HEK293 (cell line): ENCODE measurements around the gene ZNF559.
"Not testable (repeated sequence)": the region's sequence is repeated elsewhere in the genome, so short reads cannot be mapped to it uniquely, and the experiment has no call there.

Source experiments
- CTCF ChIA-PET: fragments of 350-600 bp; formaldehyde crosslinking; extraction: SDS; loops from one replicate; lab custom pipeline; 2021; ENCODE audit warnings: antibody characterized with exemption; lab: Yijun Ruan, JAX
- POLR2A ChIA-PET: fragments of 300-600 bp; formaldehyde crosslinking; extraction: SDS; loops from one replicate; lab custom pipeline; 2020; ENCODE audit warnings: antibody characterized with exemption, inconsistent platforms; lab: Yijun Ruan, JAX
- H3K27ac ChIP-seq: fragments of 200-500 bp; sonication (Bioruptor generic); 2 replicates; pipeline ENCODE4 v1.5.1; 2014; ENCODE audit warnings: low read depth, low read length, control low read depth, inconsistent platforms; ENCODE audit errors: extremely low read depth
- H3K36me3 ChIP-seq, 2 experiments: fragments of 200-500 bp in 1 of 2; sonication (Bioruptor generic) in 1 of 2; 1 replicate in 1 of 2; 2 replicates in 1 of 2; pipeline ENCODE4 v1.5.1; 2014 to 2017; ENCODE audit warnings: inconsistent platforms in 2 of 2, low read length in 2 of 2; ENCODE audit not compliant: control insufficient read depth in 2 of 2, insufficient read depth in 1 of 2
- H3K4me1 ChIP-seq: fragments of 200-500 bp; sonication (Bioruptor generic); 2 replicates; pipeline ENCODE4 v1.5.1; 2014; ENCODE audit warnings: mild to moderate bottlenecking, low read length, inconsistent platforms; ENCODE audit not compliant: control insufficient read depth, insufficient read depth
- H3K4me3 ChIP-seq: 2 replicates; pipeline ENCODE4 v1.5.1; 2011; ENCODE audit warnings: low read depth, mild to moderate bottlenecking, control low read depth, low read length, moderate library complexity
- H3K9me3 ChIP-seq: fragments of 200-500 bp; sonication (Bioruptor generic); 2 replicates; pipeline ENCODE4 v1.5.1; 2014; ENCODE audit warnings: low read depth, low read length, inconsistent platforms; ENCODE audit not compliant: control insufficient read depth, insufficient read depth
- IKZF3 ChIP-seq: fragments of 450-650 bp; IDR thresholded peaks from 2 replicates; pipeline ENCODE4 v1.5.0; 2018; ENCODE audit warnings: missing biosample characterization, mild to moderate bottlenecking, missing genetic modification characterization, moderate library complexity
- KLF7 ChIP-seq: fragments of 450-650 bp; formaldehyde crosslinking; IDR thresholded peaks from 2 replicates; pipeline ENCODE4 v1.5.1; 2016; ENCODE audit warnings: missing biosample characterization, missing genetic modification characterization, borderline replicate concordance
- SCRT1 ChIP-seq: fragments of 450-650 bp; formaldehyde crosslinking; IDR thresholded peaks from 2 replicates; pipeline ENCODE4 v1.5.1; 2016; ENCODE audit warnings: missing biosample characterization, missing genetic modification characterization, borderline replicate concordance
- SETDB1 ChIP-seq: IDR thresholded peaks from one replicate; pipeline ENCODE4 v1.6.1; 2017; ENCODE audit warnings: mild to moderate bottlenecking, low read length, moderate library complexity, mixed read lengths; ENCODE audit not compliant: insufficient read length
- SP7 ChIP-seq: fragments of 450-650 bp; formaldehyde crosslinking; IDR thresholded peaks from 2 replicates; pipeline ENCODE4 v1.5.1; 2016; ENCODE audit warnings: missing biosample characterization, missing genetic modification characterization
- ZNF121 ChIP-seq: fragments of 450-650 bp; formaldehyde crosslinking; IDR thresholded peaks from 2 replicates; pipeline ENCODE4 v1.5.1; 2016; ENCODE audit warnings: missing biosample characterization, missing genetic modification characterization
- ZNF426 ChIP-seq: fragments of 450-650 bp; formaldehyde crosslinking; IDR thresholded peaks from 2 replicates; pipeline ENCODE4 v1.5.1; 2017; ENCODE audit warnings: missing biosample characterization, missing genetic modification characterization, mild to moderate bottlenecking, inconsistent platforms, moderate library complexity
- ZNF549 ChIP-seq: fragments of 450-650 bp; IDR thresholded peaks from 2 replicates; pipeline ENCODE4 v1.5.1; 2018; ENCODE audit warnings: missing biosample characterization, missing genetic modification characterization, mild to moderate bottlenecking, inconsistent platforms, moderate library complexity
- ZNF561 ChIP-seq: fragments of 450-650 bp; IDR thresholded peaks from 2 replicates; pipeline ENCODE4 v1.5.1; 2018; ENCODE audit warnings: missing biosample characterization, missing genetic modification characterization, borderline replicate concordance
- ZNF747 ChIP-seq: fragments of 450-650 bp; formaldehyde crosslinking; IDR thresholded peaks from 2 replicates; pipeline ENCODE4 v1.5.1; 2016; ENCODE audit warnings: missing biosample characterization, missing genetic modification characterization
- ZNF785 ChIP-seq: fragments of 450-650 bp; formaldehyde crosslinking; IDR thresholded peaks from 2 replicates; pipeline ENCODE4 v1.5.1; 2016; ENCODE audit warnings: missing biosample characterization, missing genetic modification characterization
- ZNF791 ChIP-seq: fragments of 450-650 bp; formaldehyde crosslinking; IDR thresholded peaks from 2 replicates; pipeline ENCODE4 v1.5.1; 2016; ENCODE audit warnings: missing biosample characterization, missing genetic modification characterization

Gene ZNF559

DNA sequence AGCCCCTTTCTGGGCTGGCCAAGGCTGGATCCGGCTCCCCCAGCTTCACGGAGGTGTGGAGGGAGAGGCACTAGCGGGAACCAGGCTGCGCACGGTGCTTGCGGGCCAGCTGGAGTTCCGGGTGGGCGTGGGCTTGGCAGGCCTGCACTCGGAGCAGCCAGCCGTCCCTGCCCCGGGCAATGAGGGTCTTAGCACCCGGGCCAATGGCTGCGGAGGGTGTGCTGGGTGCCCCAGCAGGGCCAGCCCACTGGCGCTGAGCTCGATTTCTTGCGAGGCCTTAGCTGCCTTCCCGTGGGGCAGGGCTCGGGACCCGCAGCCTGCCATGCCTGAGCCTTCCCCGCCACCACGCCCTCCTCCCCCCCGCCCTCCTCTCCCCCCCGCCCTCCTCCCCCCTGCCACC, 2.6 kb upstream of the ZNF559 start:
- Histone ChIP-seq H3K27ac (no peak overlapping the region), H3K4me1 (no peaks in the 10 kb centered on the region), H3K36me3 (peaks cover 8 to 10% of the 10 kb centered on the region in 2 experiments; a peak in 2 of 3 replicates), H3K4me3 (no peak overlapping the region), H3K9me3 (peaks cover 3% of the 10 kb centered on the region; the same call in 1 of the 2 replicates)
- ChIA-PET POLR2A (no interaction called here), CTCF (no interaction called here)
- no peak for TF ChIP-seq ZNF561
- TF ChIP-seq ZNF549 (tag by site-specific recombination) = no peak
- TF ChIP-seq IKZF3 (tag by site-specific recombination) = no peak
- TF ChIP-seq SP7 (tag by site-specific recombination) = no peak

GRCh38 chr19:9321756-9322155, 2.2 kb upstream of the ZNF559 start:
- POLR2A ChIA-PET, CTCF ChIA-PET, H3K4me3 ChIP-seq: not testable (repeated sequence)

GRCh38 chr19:9322201-9322600, 1.8 kb upstream of the ZNF559 start:
- peaks cover 9 to 16% of the 10 kb centered on the region in 2 experiments; a peak in 2 of 3 replicates for H3K36me3 ChIP-seq
- H3K4me3 ChIP-seq, H3K9me3 ChIP-seq, H3K4me1 ChIP-seq, CTCF ChIA-PET, POLR2A ChIA-PET, H3K27ac ChIP-seq: not testable (repeated sequence)

More at GRCh38 chr19:9321756-9322155, 2.2 kb upstream of the ZNF559 start:
- not testable (repeated sequence) for H3K4me1 ChIP-seq, H3K27ac ChIP-seq, H3K9me3 ChIP-seq
- peaks cover 9 to 11% of the 10 kb centered on the region in 2 experiments; a peak in 2 of 3 replicates for H3K36me3 ChIP-seq

GRCh38 chr19:9323557-9323918, 441 bp upstream of the ZNF559 start:
- peak overlapping the region; percentile 81 for H3K4me3 ChIP-seq
- TF ChIP-seq ZNF121 (tag by site-specific recombination) (no peak), SETDB1 (peak; percentile 78)
- TF ChIP-seq, all 188 proteins: peak for 1
- POLR2A ChIA-PET = interaction anchor here (0.8 to 1.1 kb wide), 3 partner anchors 16 to 446 kb away, joined by 3 to 4 read pairs (median 4); partner anchors contain the start of gene ZNF266
- Histone ChIP-seq H3K4me1 (no peaks in the 10 kb centered on the region), H3K9me3 (peaks cover 3% of the 10 kb centered on the region; the same call in 1 of the 2 replicates), H3K36me3 (peaks cover 16 to 26% of the 10 kb centered on the region in 2 experiments), H3K27ac (peak overlapping the region; percentile 41; the same call in 1 of the 2 replicates)
- CTCF ChIA-PET = interaction anchor here (0.9 to 1.3 kb wide), 4 partner anchors 11 to 263 kb away, joined by 3 to 5 read pairs (median 4); partner anchors contain the start of gene ZNF699

DNA sequence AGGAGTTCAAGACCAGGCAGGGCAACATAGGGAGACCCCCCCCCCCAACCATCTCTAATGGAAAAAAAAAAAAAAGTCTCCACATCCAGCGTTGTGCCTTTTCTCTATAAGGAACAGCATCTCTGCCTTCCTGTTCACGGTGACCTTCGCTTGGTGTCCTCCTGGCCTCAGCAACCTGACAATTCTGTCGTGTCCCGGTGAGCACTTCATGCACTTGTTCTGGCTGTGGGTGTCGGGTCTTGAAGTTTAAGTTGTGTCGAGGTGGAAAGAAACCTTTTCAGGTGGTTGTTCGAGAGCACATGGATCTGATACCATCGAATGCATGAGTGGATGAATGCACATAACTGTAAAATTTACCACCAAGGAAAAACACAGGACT, 594 bp downstream of the ZNF559 start:
- TF ChIP-seq ZNF426 (tag by site-specific recombination) (no peak), ZNF785 (tag by site-specific recombination) (no peak), KLF7 (tag by site-specific recombination) (no peak), ZNF747 (tag by site-specific recombination) (no peak)
- H3K27ac ChIP-seq = peak overlapping the region; percentile 41; the same call in 1 of the 2 replicates
- ChIA-PET CTCF (no interaction called here), POLR2A (interaction anchor here (1.0 to 1.1 kb wide), 2 partner anchors 111 to 444 kb away, joined by 4 read pairs; partner anchors contain the start of gene ZNF266)
- no peaks in the 10 kb centered on the region for H3K4me1 ChIP-seq
- peak overlapping the region; percentile 81 for H3K4me3 ChIP-seq
- H3K9me3 ChIP-seq = peaks cover 3% of the 10 kb centered on the region; the same call in 1 of the 2 replicates
- peaks cover 17 to 31% of the 10 kb centered on the region in 2 experiments for H3K36me3 ChIP-seq

DNA sequence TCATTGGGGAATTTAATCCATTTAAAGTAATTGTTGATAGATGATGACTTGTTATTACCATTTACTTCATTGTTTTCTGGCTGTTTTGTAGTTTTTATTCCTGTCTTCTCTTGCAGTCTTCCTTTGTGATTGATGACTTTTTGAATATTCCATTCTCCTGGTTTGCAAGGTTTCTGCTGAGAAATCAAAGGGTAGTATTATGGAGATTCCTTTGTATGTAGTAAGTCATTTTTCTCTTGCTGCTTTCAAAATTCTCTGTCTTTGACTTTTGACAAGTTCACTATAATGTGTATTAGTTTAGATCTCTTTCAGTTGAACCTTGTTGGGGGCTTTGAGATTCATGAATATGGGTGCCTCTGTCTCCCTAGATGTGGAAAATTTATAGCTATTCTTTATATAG, 6.0 kb downstream of the ZNF559 start:
- Histone ChIP-seq H3K4me1 (no peaks in the 10 kb centered on the region), H3K27ac (no peak overlapping the region), H3K4me3 (no peak overlapping the region), H3K36me3 (peaks cover 37 to 69% of the 10 kb centered on the region in 2 experiments), H3K9me3 (peaks cover 2% of the 10 kb centered on the region; the same call in 1 of the 2 replicates)
- ChIA-PET POLR2A (no interaction called here), CTCF (interaction anchor here (0.5 kb wide), 1 partner anchor 676 kb away, joined by 3 read pairs; no protein-coding TSS in a partner anchor)
- TF ChIP-seq SCRT1 (tag by site-specific recombination) = no peak
- TF ChIP-seq SETDB1 = peak; percentile 86
- peak; percentile 98 for TF ChIP-seq ZNF791 (tag by site-specific recombination)
